Measurements from ENCODE around the gene ZFYVE28.

ZFYVE28 gene

GRCh38 chr4:2327579-2327978, 90.9 kb downstream of the ZFYVE28 start:
- no peak for DNase-seq

GRCh38 chr4:2324891-2325290, 93.6 kb downstream of the ZFYVE28 start:
- DNase-seq = no peak

GRCh38 chr4:2322841-2323240, 95.6 kb downstream of the ZFYVE28 start:
- no peak for DNase-seq

- DNase-seq = no peak
These were observed 96.2 kb downstream of the ZFYVE28 start for GRCh38 chr4:2322227-2322626.

- DNase-seq = no peak
These were observed 96.9 kb downstream of the ZFYVE28 start for GRCh38 chr4:2321279-2322196.

GRCh38 chr4:2320746-2321145, 97.7 kb downstream of the ZFYVE28 start:
- no peak for DNase-seq

GRCh38 chr4:2320152-2320551, 98.3 kb downstream of the ZFYVE28 start:
- DNase-seq = no peak

- no peak for DNase-seq
These were observed 99.6 kb downstream of the ZFYVE28 start for GRCh38 chr4:2318885-2319284.

- no peak for DNase-seq
These were observed 100.0 kb downstream of the ZFYVE28 start for GRCh38 chr4:2318476-2318875.

GRCh38 chr4:2313366-2313765, 105.1 kb downstream of the ZFYVE28 start:
- no peak for DNase-seq

GRCh38 chr4:2306773-2307410, 111.6 kb downstream of the ZFYVE28 start:
- DNase-seq = no peak

GRCh38 chr4:2305766-2306501, 112.5 kb downstream of the ZFYVE28 start:
- DNase-seq = no peak

GRCh38 chr4:2304877-2305561, 113.4 kb downstream of the ZFYVE28 start:
- no peak for DNase-seq

GRCh38 chr4:2304321-2304876, 114.0 kb downstream of the ZFYVE28 start:
- no peak for DNase-seq

- DNase-seq = no peak
These were observed 114.6 kb downstream of the ZFYVE28 start for GRCh38 chr4:2303686-2304320.

GRCh38 chr4:2303121-2303685, 115.2 kb downstream of the ZFYVE28 start:
- DNase-seq = no peak

GRCh38 chr4:2302387-2303119, 115.9 kb downstream of the ZFYVE28 start:
- no peak for DNase-seq

GRCh38 chr4:2301806-2302205, 116.6 kb downstream of the ZFYVE28 start:
- no peak for DNase-seq

GRCh38 chr4:2301225-2301642, 117.2 kb downstream of the ZFYVE28 start:
- DNase-seq = no peak

- no peak for DNase-seq
These were observed 117.8 kb downstream of the ZFYVE28 start for GRCh38 chr4:2300431-2301224.
